ENCODE data around the gene ASAP2.
"Not testable (repeated sequence)": the region's sequence is repeated elsewhere in the genome, so short reads cannot be mapped to it uniquely, and the experiment has no call there.

The ASAP2 gene

DNA sequence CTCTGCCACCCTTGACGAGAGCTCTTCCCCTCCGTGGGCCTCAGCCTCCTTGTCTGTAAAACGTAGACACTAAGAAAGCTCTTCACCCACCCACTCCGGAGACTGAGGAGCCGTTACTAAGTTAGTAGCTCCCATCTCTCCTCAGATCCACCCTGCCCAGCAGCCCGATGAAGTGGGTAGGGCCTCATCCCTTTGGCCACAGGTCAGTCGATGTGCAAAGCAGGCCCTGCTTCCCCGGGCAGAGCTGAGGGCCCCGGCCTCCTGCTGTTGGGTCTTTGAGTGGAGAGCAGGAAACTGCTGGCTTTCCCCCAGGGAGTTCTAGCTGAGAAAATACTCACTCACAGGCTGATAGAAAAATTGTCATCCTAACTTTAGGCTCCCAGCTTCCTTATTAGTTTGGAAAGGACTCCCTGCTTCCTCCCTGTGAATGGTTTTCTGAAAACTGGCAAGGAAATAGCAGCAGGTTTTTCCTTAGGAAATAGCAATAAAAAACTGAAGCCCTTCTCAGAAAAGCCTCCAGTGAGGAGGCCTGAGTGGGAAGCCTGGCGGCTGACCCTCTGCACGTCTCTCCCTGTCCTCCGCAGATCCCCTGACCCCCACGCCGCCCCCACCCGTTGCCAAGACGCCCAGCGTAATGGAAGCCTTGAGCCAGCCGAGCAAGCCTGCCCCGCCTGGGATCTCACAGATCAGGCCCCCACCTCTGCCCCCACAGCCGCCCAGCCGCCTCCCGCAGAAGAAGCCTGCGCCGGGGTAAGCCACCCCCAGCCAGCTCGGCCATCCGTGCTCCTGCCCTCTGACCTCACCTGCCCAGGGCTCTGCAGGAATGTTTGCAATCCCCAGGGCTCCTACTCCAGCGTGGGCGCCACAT lies 186.5 kb downstream of the ASAP2 start:
- Histone ChIP-seq H3K27me3 (replicated peaks; ENCODE audit: control insufficient read depth, insufficient read depth, low read length) (no peaks in the 10 kb centered on the region), H3K4me1 (ENCODE audit: control insufficient read depth, insufficient read depth, low read length) (peaks cover 15% of the 10 kb centered on the region), H3K9ac (ENCODE audit: low read length) (peak overlapping the region; percentile 65), H3K36me3 (ENCODE audit: control insufficient read depth, insufficient read depth, low read length, severe bottlenecking) (peaks cover 30% of the 10 kb centered on the region), H3K9me3 (ENCODE audit: control insufficient read depth, low read length) (no peaks in the 10 kb centered on the region), H3K4me3 (ENCODE audit: low read length) (no peak overlapping the region)
- no peak for DNase-seq (ENCODE audit: low read depth)

- Histone ChIP-seq H3K36me3 (ENCODE audit: control insufficient read depth, insufficient read depth, low read length, severe bottlenecking) (peaks cover 26% of the 10 kb centered on the region), H3K4me1 (ENCODE audit: control insufficient read depth, insufficient read depth, low read length) (peaks cover 21% of the 10 kb centered on the region), H3K9me3 (ENCODE audit: control insufficient read depth, low read length) (no peaks in the 10 kb centered on the region), H3K27me3 (replicated peaks; ENCODE audit: control insufficient read depth, insufficient read depth, low read length) (no peaks in the 10 kb centered on the region), H3K4me3 (ENCODE audit: low read length) (no peak overlapping the region), H3K9ac (ENCODE audit: low read length) (no peak overlapping the region)
- DNase-seq (ENCODE audit: low read depth) = no peak
Observed at GRCh38 chr2:9394816-9395215, 188.2 kb downstream of the ASAP2 start.

- Histone ChIP-seq H3K9me3 (ENCODE audit: control insufficient read depth, low read length) (no peaks in the 10 kb centered on the region), H3K9ac (ENCODE audit: low read length) (no peak overlapping the region), H3K36me3 (ENCODE audit: control insufficient read depth, insufficient read depth, low read length, severe bottlenecking) (peaks cover 24% of the 10 kb centered on the region), H3K27me3 (replicated peaks; ENCODE audit: control insufficient read depth, insufficient read depth, low read length) (no peaks in the 10 kb centered on the region), H3K4me3 (ENCODE audit: low read length) (no peak overlapping the region), H3K4me1 (ENCODE audit: control insufficient read depth, insufficient read depth, low read length) (peaks cover 21% of the 10 kb centered on the region)
- DNase-seq (ENCODE audit: low read depth) = no peak
Observed at GRCh38 chr2:9397201-9397600, 190.6 kb downstream of the ASAP2 start.

- peaks cover 14% of the 10 kb centered on the region for H3K4me1 ChIP-seq (ENCODE audit: control insufficient read depth, insufficient read depth, low read length)
- H3K9ac ChIP-seq (ENCODE audit: low read length); H3K4me3 ChIP-seq (ENCODE audit: low read length); H3K9me3 ChIP-seq (ENCODE audit: control insufficient read depth, low read length); DNase-seq (ENCODE audit: low read depth); H3K27me3 ChIP-seq (replicated peaks; ENCODE audit: control insufficient read depth, insufficient read depth, low read length): not testable (repeated sequence)
- H3K36me3 ChIP-seq (ENCODE audit: control insufficient read depth, insufficient read depth, low read length, severe bottlenecking) = peaks cover 33% of the 10 kb centered on the region
Observed at GRCh38 chr2:9398251-9398650, 191.6 kb downstream of the ASAP2 start.

DNA sequence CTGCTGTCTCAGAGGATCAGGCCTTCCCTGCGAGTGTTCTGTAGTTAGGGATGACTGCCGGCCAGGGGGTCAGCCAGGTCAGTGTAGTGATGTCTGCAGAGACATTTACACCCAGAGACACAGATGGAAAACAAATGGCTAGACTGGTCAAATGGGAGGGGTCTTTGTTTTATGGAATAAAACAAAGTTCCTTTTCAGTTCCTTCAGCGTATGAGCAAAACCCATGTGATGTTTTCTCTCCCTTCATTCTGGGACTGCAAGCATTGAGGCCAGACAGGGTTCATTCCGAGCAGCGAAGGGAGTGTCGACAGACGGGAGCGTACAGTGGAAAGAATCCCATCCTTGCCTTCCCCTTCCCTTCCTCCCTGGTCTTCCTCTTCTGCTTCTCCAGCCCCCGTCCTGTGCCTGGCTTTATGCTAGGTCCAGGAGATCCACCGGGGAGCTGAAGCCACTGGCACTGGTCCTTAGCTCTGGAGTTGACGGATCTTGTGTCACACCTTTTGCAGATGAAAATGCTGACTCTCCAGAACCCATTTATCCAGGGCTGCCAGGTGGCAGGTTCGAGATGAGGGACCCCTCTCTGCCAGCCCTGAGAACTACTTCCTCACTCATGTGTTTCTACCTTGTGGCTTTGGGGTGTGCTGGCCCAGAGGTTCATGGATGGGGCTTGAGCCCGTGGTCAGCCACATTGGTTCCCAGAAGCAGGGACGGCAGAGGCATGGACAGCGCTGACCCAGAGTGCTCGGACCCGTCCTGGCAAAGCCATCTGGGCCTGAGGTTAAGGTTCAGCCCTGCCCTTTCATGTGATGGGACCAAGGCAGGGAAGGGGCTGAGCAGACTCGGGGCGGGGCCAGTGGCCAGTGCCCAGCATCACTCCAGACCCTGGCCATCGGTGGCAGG lies 192.5 kb downstream of the ASAP2 start:
- Histone ChIP-seq H3K4me3 (ENCODE audit: low read length) (no peak overlapping the region), H3K36me3 (ENCODE audit: control insufficient read depth, insufficient read depth, low read length, severe bottlenecking) (peaks cover 33% of the 10 kb centered on the region), H3K27me3 (replicated peaks; ENCODE audit: control insufficient read depth, insufficient read depth, low read length) (no peaks in the 10 kb centered on the region), H3K9me3 (ENCODE audit: control insufficient read depth, low read length) (no peaks in the 10 kb centered on the region), H3K9ac (ENCODE audit: low read length) (no peak overlapping the region), H3K4me1 (ENCODE audit: control insufficient read depth, insufficient read depth, low read length) (peaks cover 22% of the 10 kb centered on the region)
- no peak for DNase-seq (ENCODE audit: low read depth)

- Histone ChIP-seq H3K36me3 (ENCODE audit: control insufficient read depth, insufficient read depth, low read length, severe bottlenecking) (peaks cover 26% of the 10 kb centered on the region), H3K27me3 (replicated peaks; ENCODE audit: control insufficient read depth, insufficient read depth, low read length) (no peaks in the 10 kb centered on the region), H3K4me1 (ENCODE audit: control insufficient read depth, insufficient read depth, low read length) (peaks cover 35% of the 10 kb centered on the region), H3K9me3 (ENCODE audit: control insufficient read depth, low read length) (no peaks in the 10 kb centered on the region), H3K9ac (ENCODE audit: low read length) (no peak overlapping the region), H3K4me3 (ENCODE audit: low read length) (no peak overlapping the region)
- no peak for DNase-seq (ENCODE audit: low read depth)
Observed at GRCh38 chr2:9400268-9401058, 193.9 kb downstream of the ASAP2 start.

DNA sequence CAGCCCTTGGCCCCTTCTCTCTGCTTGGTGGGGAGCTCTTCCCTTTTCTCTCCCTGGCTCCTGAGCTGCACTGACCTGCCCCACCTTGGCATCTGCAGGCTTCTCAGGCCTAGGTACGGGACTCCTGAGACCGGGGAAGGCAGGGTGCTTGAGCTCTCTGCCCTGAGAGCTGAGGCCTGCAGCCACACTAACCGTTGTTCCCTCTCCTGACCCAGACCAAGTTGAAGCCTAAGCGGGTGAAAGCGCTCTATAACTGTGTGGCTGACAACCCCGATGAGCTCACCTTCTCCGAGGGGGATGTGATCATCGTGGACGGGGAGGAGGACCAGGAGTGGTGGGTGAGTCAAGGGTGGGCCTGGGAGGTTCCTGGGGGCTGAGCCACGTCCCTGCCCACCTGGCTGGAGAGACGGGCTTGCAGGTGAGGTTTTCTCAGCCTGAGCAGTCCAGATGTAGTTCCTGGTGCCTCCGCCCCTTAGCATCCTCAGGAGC lies 194.5 kb downstream of the ASAP2 start:
- H3K4me1 ChIP-seq (ENCODE audit: control insufficient read depth, insufficient read depth, low read length) = peaks cover 40% of the 10 kb centered on the region
- no peaks in the 10 kb centered on the region for H3K27me3 ChIP-seq (replicated peaks; ENCODE audit: control insufficient read depth, insufficient read depth, low read length)
- H3K4me3 ChIP-seq (ENCODE audit: low read length) = no peak overlapping the region
- peaks cover 26% of the 10 kb centered on the region for H3K36me3 ChIP-seq (ENCODE audit: control insufficient read depth, insufficient read depth, low read length, severe bottlenecking)
- no peaks in the 10 kb centered on the region for H3K9me3 ChIP-seq (ENCODE audit: control insufficient read depth, low read length)
- no peak for DNase-seq (ENCODE audit: low read depth)
- no peak overlapping the region for H3K9ac ChIP-seq (ENCODE audit: low read length)

DNA sequence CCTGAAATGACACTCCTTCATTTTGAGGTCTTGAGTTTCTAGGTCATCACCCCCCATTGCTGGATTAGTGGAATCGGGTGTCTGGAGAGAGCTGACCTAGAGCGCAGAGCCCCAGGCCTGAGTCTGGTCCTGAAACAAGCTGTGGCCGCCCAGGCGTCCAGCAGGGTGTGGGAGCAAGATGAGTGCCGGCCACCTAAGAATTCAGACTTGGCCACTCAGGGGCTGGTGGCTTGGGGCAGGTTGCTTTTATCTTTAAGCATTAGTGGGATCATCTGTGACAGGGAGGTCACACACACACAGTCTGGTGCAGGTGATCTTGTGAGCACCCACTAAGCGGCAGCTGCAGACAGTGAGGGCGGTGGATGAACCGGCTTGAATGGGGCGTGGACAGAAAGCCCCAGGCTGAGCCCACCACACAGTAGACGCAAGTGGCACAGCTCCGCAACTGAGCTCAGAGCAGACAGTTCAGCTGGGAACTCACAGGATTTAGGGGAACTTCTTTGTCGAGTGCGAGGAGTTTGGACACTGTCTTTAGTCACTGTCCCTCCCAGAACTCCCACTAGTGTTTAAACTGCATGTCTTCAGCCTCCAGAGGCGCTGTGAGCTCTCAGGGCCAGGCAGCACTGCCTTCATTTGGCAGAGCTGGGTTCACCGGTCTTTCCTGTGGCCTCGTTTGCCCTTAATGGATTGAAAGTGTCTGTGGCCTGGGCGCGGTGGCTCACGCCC lies 195.2 kb downstream of the ASAP2 start:
- Histone ChIP-seq H3K4me1 (ENCODE audit: control insufficient read depth, insufficient read depth, low read length) (peaks cover 42% of the 10 kb centered on the region), H3K27me3 (replicated peaks; ENCODE audit: control insufficient read depth, insufficient read depth, low read length) (no peaks in the 10 kb centered on the region), H3K36me3 (ENCODE audit: control insufficient read depth, insufficient read depth, low read length, severe bottlenecking) (peaks cover 23% of the 10 kb centered on the region), H3K4me3 (ENCODE audit: low read length) (no peak overlapping the region), H3K9me3 (ENCODE audit: control insufficient read depth, low read length) (no peaks in the 10 kb centered on the region), H3K9ac (ENCODE audit: low read length) (no peak overlapping the region)
- DNase-seq (ENCODE audit: low read depth) = no peak

- H3K4me3 ChIP-seq (ENCODE audit: low read length) = no peak overlapping the region
- H3K9ac ChIP-seq (ENCODE audit: low read length) = peak overlapping the region; percentile 9
- peak; percentile 74 for DNase-seq (ENCODE audit: low read depth)
- no peaks in the 10 kb centered on the region for H3K27me3 ChIP-seq (replicated peaks; ENCODE audit: control insufficient read depth, insufficient read depth, low read length)
- no peaks in the 10 kb centered on the region for H3K9me3 ChIP-seq (ENCODE audit: control insufficient read depth, low read length)
- H3K36me3 ChIP-seq (ENCODE audit: control insufficient read depth, insufficient read depth, low read length, severe bottlenecking) = peaks cover 36% of the 10 kb centered on the region
- H3K4me1 ChIP-seq (ENCODE audit: control insufficient read depth, insufficient read depth, low read length) = peaks cover 57% of the 10 kb centered on the region
Observed at GRCh38 chr2:9403924-9404323, 197.3 kb downstream of the ASAP2 start.

GRCh38 chr2:9404451-9404850 lies 197.8 kb downstream of the ASAP2 start:
- no peak overlapping the region for H3K4me3 ChIP-seq (ENCODE audit: low read length)
- peaks cover 41% of the 10 kb centered on the region for H3K36me3 ChIP-seq (ENCODE audit: control insufficient read depth, insufficient read depth, low read length, severe bottlenecking)
- peak; percentile 34 for DNase-seq (ENCODE audit: low read depth)
- H3K27me3 ChIP-seq (replicated peaks; ENCODE audit: control insufficient read depth, insufficient read depth, low read length) = no peaks in the 10 kb centered on the region
- no peaks in the 10 kb centered on the region for H3K9me3 ChIP-seq (ENCODE audit: control insufficient read depth, low read length)
- H3K4me1 ChIP-seq (ENCODE audit: control insufficient read depth, insufficient read depth, low read length) = peaks cover 51% of the 10 kb centered on the region
- H3K9ac ChIP-seq (ENCODE audit: low read length) = peak overlapping the region; percentile 35
